ENCODE data around the gene RASGRP2.

DNA sequence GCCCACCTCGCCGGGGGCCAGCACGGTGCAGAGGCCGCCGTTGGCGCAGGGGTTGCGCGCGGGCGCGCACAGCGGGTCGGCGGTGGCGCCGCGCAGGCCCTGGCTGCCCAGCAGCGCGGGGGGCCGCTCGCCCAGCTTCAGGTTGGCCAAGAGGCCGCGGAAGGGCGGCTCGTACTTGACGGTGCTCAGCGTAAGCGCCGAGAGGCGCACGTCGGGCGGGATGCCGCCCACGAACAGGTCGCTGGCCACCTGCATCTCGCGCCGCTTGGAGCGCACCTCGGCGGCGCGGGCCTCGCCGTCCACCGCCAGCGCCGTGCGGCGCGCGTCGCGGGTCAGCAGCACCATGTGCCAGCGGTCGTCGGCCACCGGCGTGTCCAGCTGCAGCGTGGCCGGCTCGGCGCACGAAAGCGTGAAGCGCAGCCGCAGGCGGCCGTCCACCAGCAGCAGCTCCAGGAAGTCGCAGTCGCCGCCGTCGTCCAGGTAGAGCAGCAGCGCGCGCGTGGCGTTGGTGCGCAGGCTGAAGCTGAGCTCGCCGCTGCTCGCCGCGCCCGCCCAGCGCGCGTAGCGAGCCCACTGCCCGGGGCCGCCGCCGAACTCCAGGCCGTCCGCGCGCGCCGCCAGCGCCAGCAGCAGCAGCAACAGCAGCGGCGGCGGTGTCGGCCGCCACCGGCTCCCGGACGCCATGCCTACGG is 30.8 kb downstream of the RASGRP2 start:
- no peak for TF ChIP-seq POLR2A (IDR thresholded peaks at IDR 0.05)
- TF ChIP-seq, protein P1, sequence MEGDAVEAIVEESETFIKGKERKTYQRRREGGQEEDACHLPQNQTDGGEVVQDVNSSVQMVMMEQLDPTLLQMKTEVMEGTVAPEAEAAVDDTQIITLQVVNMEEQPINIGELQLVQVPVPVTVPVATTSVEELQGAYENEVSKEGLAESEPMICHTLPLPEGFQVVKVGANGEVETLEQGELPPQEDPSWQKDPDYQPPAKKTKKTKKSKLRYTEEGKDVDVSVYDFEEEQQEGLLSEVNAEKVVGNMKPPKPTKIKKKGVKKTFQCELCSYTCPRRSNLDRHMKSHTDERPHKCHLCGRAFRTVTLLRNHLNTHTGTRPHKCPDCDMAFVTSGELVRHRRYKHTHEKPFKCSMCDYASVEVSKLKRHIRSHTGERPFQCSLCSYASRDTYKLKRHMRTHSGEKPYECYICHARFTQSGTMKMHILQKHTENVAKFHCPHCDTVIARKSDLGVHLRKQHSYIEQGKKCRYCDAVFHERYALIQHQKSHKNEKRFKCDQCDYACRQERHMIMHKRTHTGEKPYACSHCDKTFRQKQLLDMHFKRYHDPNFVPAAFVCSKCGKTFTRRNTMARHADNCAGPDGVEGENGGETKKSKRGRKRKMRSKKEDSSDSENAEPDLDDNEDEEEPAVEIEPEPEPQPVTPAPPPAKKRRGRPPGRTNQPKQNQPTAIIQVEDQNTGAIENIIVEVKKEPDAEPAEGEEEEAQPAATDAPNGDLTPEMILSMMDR (IDR thresholded peaks at IDR 0.05): no peak
